ENCODE measurements around the gene EFCAB14. TPM values are rescaled to one million over a fixed set of nuclear protein-coding genes. Genes with fewer than 3 reads are reported as not detected.

Gene EFCAB14
- total and polyA plus RNA-seq, 9 of the 15 experiments (the other 6 are each of a cell fraction or from before 2014, with no cell fraction given), result 7.3 to 49.0 (median 37.3) TPM

- TF ChIP-seq CTBP1 (IDR thresholded peaks at IDR 0.05; ENCODE audit: borderline replicate concordance) (no peak), KLF10 (CRISPR knock-in tag; IDR thresholded peaks at IDR 0.05) (no peak), ZNF79 (CRISPR knock-in tag; IDR thresholded peaks at IDR 0.05; ENCODE audit: low read depth) (no peak), KDM5B (IDR thresholded peaks at IDR 0.05; ENCODE audit: insufficient replicate concordance, low read depth, low read length) (no peak), ZNF512 (tag; IDR thresholded peaks at IDR 0.05) (no peak), CTCFL (IDR thresholded peaks at IDR 0.05; ENCODE audit: borderline replicate concordance, insufficient read depth, low read depth, low read length, poor library complexity, severe bottlenecking) (no peak), RREB1 (CRISPR knock-in tag; IDR thresholded peaks at IDR 0.05) (no peak), ZNF57 (CRISPR knock-in tag; IDR thresholded peaks at IDR 0.05) (no peak), ARID4B (CRISPR knock-in tag; IDR thresholded peaks at IDR 0.05) (peak; percentile 1; the same call in 1 of the 2 replicates)
These were observed 581 bp downstream of the EFCAB14 start (continued) for GRCh38 chr1:46718340-46718726.

All from K562 (cell line).